HL-60/S4 (cell line): Measurements from ENCODE around the gene SLC25A6.
"Not testable (repeated sequence)": the region's sequence is repeated elsewhere in the genome, so short reads cannot be mapped to it uniquely, and the experiment has no call there.

ENCODE experiments used
- in situ Hi-C: fragments of 300-500 bp; cut with MboI; formaldehyde crosslinking; loops from 2 replicates; pipeline ENCODE4 v1.14.3; 2022; ENCODE audit warnings: low sequenced_read_pairs

SLC25A6 gene

GRCh38 chrX:1392376-1393068 lies 609 bp upstream of the SLC25A6 start:
- in situ Hi-C loops: no loop called here

GRCh38 chrX:1391370-1391706 lies 575 bp downstream of the SLC25A6 start:
- in situ Hi-C loops: no loop called here

DNA sequence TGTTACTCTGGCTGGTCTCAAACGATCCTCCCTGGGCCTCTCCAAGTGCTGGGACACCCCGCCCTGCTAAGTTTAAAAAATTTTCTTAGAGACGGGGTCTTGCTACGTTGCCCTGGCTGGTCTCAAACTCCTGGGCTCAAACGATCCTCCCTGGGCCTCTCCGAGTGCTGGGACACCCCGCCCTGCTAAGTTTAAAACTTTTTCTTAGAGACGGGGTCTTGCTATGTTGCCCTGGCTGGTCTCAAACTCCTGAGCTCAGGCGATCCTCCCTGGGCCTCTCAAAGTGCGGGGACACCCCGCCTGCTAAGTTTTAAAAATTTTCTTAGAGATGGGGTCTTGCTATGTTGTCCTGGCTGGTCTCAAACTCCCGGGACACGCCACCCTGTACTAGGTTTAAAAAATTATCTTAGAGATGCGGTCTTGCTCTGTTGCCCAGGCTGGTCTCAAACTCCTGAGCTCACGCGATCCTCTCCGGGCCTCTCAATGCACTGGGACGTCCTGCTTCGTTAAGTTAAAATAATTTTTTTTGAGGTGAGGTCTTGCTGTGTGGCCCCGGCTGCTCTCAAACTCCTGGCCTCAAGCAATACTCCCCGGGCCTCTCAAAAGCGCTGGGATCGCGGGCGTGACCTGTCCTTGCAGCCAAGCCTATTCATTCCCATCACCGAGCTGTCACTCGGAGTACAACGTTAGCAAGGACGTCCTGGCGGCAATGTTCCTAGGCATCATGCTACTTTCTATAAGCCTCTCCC lies 1.1 kb downstream of the SLC25A6 start:
- in situ Hi-C loops: no loop called here

GRCh38 chrX:1389993-1390285 lies 2.0 kb downstream of the SLC25A6 start:
- in situ Hi-C loops: no loop called here

DNA sequence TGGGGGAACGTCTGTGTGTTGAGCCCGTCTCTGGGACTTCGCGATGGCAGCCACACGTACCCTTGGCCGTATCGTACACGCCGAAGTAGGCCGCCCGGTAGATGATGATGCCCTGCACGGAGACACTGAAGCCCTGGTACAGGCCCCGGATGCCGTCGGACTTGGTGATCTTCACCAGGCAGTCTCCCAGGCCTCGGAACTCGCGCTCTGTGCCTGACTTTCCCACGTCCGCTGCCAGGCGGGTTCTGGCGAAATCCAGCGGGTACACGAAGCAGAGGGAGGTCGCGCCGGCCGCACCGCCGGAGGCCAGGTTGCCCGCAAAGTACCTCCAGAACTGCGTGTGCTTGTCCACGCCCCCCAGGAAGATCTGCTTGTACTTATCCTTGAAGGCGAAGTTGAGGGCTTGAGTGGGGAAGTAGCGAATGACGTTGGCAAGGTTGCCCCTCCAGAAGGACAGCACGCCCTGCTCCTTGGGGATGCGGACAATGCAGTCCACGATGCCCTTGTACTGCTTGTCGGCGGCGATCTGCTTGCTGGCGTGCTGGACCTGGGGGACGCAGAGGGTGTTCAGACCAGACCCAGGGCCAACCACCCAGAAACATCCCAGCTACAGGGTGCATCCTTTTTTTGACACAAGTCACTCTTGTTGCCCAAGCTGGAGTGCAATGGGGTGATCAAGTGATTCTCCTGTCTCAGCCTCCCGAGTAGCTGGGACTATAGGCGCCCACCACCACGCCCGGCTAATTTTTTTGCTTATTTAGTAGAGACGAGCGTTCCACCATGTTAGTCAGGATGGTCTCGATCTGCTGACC lies 2.5 kb downstream of the SLC25A6 start:
- in situ Hi-C loops: no loop called here

GRCh38 chrX:1388651-1389050 lies 3.3 kb downstream of the SLC25A6 start:
- in situ Hi-C loops: no loop called here

DNA sequence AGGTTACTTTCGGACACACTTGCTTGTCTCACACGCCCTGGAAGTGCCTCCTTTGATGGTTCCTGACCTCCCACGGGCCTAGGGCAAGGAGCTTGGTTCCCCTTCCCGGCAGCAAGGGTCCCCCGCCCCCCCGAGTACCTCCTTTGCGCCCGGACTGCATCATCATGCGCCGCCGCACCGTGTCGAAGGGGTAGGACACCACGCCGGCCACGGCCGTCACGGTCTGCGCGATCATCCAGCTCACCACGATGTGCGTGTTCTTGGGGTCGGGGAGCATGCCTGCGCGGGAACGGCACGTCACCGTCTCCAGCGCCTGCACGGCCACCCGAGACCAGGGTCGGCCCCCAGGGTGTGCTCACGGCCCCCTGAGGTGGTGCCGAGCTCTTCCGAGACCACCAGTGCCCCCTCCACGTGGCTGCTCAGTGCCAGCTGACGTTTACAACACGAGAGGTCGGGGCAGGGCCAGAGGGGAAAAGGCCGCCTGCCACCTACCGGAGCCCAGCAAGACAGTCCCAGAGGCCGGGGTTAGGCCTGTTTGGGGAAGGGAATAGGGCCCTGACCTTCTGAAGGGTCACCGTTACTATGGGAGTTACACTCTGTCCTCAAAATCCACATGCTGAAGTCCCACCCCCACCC lies 4.7 kb downstream of the SLC25A6 start:
- in situ Hi-C loops: no loop called here

DNA sequence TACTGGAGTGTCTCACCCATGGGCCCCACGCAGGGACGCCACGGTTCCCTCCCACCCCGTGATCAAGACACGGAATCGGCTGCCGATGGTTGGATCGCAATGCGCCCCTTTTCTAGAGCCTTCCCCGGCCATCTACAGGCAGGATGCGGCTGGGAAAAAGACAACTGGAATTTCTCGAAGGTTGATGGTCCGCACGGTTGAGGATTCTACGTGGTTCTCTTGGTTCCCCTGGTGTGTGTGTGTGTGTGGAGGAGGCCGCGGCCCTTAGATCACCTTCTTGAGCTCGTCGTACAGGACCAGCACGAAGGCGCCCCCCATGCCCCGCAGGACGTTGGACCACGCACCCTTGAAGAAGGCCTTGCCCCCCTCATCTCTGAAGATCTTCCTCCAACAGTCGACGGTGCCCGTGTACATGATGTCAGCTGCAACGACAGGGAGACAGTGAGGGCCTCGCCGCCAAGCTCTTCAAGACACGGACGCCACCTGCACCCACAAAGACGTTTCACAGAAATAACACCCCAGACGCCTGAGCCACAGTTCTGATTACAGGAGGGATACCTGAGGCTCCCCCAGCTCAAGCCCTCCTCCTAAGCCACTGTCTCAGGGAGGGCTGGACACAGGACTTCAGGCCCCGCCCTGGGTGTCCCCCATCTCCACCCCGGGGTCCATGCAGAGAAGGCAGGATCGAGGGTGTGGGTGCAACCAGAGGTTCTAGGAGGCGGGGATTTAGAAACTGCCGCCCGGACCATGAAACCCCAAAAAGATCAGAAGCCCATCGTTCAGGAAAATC lies 5.4 kb downstream of the SLC25A6 start:
- in situ Hi-C loops: no loop called here

GRCh38 chrX:1385253-1386223 lies 6.4 kb downstream of the SLC25A6 start:
- in situ Hi-C loops: no loop called here

DNA sequence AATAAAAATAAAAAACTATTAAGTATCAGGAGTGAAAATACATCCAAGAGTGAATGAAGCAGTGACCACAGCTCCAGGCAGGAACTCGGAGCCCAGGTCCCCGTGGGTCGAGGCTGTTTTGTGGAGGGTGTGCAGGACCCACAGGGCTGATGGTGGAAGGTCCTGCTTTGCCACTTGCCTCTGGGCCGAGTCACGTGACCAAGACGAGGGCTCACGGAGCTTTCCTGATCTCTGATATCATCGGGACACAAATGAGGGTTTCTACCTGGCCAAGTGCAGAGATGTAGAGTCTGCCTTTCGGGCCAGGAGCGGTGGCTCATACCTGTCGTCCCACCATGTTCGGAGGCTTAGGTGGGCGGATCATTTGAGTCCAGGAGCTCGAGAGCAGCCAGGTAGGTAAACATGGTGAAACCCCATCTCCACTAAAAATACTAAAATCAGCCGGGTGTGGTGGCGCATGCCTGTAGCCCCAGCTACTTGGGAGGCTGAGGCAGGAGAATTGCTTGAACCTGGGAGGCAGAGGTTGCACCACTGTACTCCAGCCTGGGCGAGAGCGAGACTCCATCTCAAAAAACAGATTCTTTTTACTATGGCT lies 7.2 kb downstream of the SLC25A6 start:
- in situ Hi-C loops: no loop called here

DNA sequence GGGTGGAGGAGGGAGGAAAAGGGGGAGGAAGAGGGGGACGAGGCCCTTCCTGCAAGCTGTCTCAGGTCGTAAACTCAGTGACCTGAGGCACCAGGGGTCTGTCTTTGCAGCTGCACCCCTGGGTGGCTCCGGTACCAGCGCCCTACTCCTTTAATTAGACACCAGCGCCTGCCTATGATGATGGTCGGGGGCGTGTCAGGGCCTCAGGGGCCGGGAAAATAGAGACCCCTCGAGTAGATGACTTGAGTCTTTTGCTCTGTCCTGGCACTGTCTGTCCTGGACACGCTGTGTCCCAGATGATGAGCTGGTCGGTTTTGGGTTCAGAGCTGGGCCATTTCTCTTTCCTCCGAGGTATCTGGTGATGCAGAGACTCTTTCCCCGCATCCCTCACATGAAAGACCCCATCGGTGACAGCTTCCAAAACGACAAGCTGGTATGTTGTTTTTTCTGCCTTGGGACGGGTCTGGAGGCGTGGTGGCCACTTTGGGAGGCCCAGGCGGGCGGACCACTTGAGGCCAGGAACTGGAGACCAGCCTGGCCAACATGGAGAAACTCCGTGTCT lies 11.2 kb downstream of the SLC25A6 start:
- in situ Hi-C loops: no loop called here

DNA sequence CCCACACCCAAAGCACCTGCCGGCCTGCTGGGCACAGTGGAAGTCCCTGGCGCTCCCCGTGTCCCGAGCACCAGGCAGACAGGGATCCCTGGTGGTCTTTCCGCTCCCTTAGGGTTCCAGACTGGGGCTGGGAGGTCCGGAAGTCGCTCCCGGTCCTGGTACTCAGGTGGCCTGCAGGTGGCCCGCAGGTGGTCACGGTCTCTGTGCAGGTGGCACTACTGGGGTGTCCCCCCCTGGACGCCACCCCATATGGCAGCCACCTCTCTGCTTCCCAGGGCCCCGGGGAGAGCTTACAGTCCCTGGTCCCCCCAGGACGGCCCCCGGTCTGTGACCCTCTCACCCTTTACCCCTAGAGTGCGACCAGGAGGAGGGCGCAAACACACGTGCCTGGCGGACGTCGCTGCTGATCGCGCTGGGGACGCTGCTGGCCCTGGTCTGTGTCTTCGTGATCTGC lies 13.6 kb downstream of the SLC25A6 start:
- in situ Hi-C loops: no loop called here

GRCh38 chrX:1368385-1368698 lies 23.6 kb downstream of the SLC25A6 start:
- in situ Hi-C loops: no loop called here

DNA sequence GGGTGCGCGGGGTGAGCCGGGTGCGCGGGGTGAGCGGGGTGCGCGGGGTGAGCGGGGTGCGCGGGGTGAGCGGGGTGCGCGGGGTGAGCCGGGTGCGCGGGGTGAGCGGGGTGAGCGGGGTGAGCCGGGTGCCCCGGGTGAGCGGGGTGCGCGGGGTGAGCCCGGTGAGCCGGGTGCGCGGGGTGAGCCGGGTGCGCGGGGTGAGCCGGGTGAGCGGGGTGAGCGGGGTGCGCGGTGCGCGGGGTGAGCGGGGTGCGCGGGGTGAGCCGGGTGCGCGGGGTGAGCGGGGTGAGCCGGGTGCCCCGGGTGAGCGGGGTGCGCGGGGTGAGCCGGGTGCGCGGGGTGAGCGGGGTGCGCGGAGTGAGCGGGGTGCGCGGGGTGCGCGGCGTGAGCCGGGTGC lies 25.6 kb downstream of the SLC25A6 start:
- in situ Hi-C loops: not testable (repeated sequence)

- in situ Hi-C loops: no loop called here
Measured at GRCh38 chrX:1361910-1362309, 30.0 kb downstream of the SLC25A6 start.

DNA sequence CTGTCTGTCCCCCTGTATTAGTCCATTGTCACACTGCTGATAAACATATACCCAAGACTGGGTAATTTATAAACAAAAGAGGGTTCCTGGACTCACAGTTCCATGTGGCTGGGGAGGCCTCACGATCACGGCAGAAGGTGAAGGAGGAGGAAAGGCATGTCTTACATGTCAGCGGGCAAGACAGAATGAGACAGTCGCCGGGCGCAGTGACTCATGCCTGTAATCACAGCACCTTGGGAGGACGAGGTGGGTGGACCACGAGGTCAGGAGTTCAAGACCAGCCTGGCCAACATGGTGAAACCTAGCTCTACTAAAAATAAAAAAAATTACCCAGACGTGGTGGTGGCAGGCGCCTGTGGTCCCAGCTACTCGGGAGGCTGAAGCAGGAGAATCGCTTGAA lies 30.6 kb downstream of the SLC25A6 start:
- in situ Hi-C loops: no loop called here

DNA sequence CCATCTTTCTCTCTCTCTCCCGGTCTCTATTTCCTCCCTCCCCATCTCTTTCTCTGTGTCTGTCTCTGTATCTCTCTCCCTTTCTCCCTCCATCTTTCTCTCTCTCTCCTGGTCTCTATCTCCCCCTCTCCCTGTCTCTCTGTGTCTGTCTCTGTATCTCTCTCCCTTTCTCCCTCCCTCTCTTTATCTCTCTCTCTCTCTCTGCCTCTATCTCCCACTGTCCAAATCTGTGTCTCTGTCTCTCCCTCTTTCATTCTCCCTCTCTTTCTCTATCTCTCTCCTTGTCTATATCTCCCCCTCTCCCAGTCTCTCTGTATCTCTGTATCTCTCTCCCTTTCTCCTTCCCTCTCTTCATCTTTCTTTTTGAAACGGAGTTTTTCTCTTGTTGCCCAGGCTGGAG lies 31.7 kb downstream of the SLC25A6 start:
- in situ Hi-C loops: no loop called here

DNA sequence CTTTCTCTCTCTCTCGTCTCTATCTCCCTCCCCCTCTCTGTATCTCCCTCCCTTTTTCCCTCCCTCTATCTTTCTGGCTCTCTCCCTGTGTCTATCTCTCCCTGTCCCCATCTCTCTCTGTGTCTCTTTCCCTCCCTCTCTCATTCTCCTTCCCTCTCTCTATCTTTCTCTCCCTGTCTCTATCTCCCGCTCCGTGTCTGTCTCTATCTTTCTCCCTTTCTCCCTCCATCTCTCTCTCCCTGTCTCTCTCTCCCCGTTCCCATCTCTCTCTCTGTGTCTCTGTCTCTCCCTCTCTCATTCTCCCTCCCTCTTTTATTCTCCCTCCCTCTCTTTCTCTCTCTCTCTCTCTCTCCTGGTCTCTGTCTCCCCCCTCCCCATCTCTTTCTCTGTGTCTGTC lies 32.4 kb downstream of the SLC25A6 start:
- in situ Hi-C loops: no loop called here
